ENCODE data around the gene MGAT3. TPM values are rescaled to one million over a fixed set of nuclear protein-coding genes. Genes with fewer than 3 reads are reported as not detected.

MGAT3 gene
- total and polyA plus RNA-seq, 2 donors (not counting 3 experiments of a cell fraction or from before 2014, with no cell fraction given): not detected

GRCh38 chr22:39479254-39479653 lies 22.4 kb downstream of the MGAT3 start:
- no peaks in the 10 kb centered on the region for H4K20me1 ChIP-seq (replicated peaks; ENCODE audit: control insufficient read depth, extremely low read depth, insufficient read depth, low read length)
- no peaks in the 10 kb centered on the region for H3K36me3 ChIP-seq (ENCODE audit: control insufficient read depth in 2 of 2, extremely low read depth in 1 of 2, insufficient read depth in 2 of 2, low read length in 2 of 2)
- TF ChIP-seq POLR2A (IDR thresholded peaks at IDR 0.05; ENCODE audit: low read depth, low read length) (no peak), GATA2 (IDR thresholded peaks at IDR 0.05; ENCODE audit: insufficient read depth, insufficient read length, low read depth, low read length) (no peak), FOS (IDR thresholded peaks at IDR 0.05; ENCODE audit: borderline replicate concordance, insufficient read depth, low read length) (no peak), EZH2 (IDR thresholded peaks at IDR 0.05; ENCODE audit: borderline replicate concordance, low read depth, low read length, severe bottlenecking) (no peak), POLR2AphosphoS5 (IDR thresholded peaks at IDR 0.05; ENCODE audit: insufficient read depth, low read depth, low read length) (no peak), MYC (IDR thresholded peaks at IDR 0.05; ENCODE audit: low read depth, low read length) (no peak), JUN (IDR thresholded peaks at IDR 0.05; ENCODE audit: borderline replicate concordance, insufficient read depth, insufficient read length, low read depth) (no peak)
- TF ChIP-seq, protein P1, sequence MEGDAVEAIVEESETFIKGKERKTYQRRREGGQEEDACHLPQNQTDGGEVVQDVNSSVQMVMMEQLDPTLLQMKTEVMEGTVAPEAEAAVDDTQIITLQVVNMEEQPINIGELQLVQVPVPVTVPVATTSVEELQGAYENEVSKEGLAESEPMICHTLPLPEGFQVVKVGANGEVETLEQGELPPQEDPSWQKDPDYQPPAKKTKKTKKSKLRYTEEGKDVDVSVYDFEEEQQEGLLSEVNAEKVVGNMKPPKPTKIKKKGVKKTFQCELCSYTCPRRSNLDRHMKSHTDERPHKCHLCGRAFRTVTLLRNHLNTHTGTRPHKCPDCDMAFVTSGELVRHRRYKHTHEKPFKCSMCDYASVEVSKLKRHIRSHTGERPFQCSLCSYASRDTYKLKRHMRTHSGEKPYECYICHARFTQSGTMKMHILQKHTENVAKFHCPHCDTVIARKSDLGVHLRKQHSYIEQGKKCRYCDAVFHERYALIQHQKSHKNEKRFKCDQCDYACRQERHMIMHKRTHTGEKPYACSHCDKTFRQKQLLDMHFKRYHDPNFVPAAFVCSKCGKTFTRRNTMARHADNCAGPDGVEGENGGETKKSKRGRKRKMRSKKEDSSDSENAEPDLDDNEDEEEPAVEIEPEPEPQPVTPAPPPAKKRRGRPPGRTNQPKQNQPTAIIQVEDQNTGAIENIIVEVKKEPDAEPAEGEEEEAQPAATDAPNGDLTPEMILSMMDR (IDR thresholded peaks at IDR 0.05; ENCODE audit: extremely low read depth in 1 of 2, insufficient read depth in 1 of 2, low read depth in 1 of 2, low read length in 2 of 2): no peak
- TF ChIP-seq, protein P2, sequence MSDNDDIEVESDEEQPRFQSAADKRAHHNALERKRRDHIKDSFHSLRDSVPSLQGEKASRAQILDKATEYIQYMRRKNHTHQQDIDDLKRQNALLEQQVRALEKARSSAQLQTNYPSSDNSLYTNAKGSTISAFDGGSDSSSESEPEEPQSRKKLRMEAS (IDR thresholded peaks at IDR 0.05; ENCODE audit: insufficient read depth, insufficient read length): no peak
- dilution Hi-C loops (cut with MboI; ENCODE audit: extremely low pct_ligation_motif_present, low sequenced_read_pairs): no loop called here
- H3K9me3 ChIP-seq (replicated peaks; ENCODE audit: control insufficient read depth, insufficient read depth, low read length): no peaks in the 10 kb centered on the region
- BruUV-seq (replicated peaks): no TSS peak
- H3K9ac ChIP-seq (replicated peaks; ENCODE audit: extremely low read depth, insufficient read depth, low read length): no peak overlapping the region
- H3K4me2 ChIP-seq (ENCODE audit: insufficient read depth, low read length): no peak overlapping the region
- CTCF ChIA-PET: interaction anchor here (1.0 kb wide), 1 partner anchor 50 kb away, joined by 7 read pairs; no protein-coding TSS in a partner anchor
- FAIRE-seq: no peak
- no peaks in the 10 kb centered on the region for H3K79me2 ChIP-seq (ENCODE audit: control insufficient read depth, insufficient read depth, low read length)
- intact Hi-C loops (cut with micrococcal nuclease): no loop called here
- no peaks in the 10 kb centered on the region for H3K9me1 ChIP-seq (replicated peaks; ENCODE audit: control insufficient read depth, extremely low read depth, insufficient read depth, low read length)
- no peaks in the 10 kb centered on the region for H3K27me3 ChIP-seq (ENCODE audit: control insufficient read depth in 2 of 2, insufficient read depth in 2 of 2, low read length in 2 of 2)
- POLR2A ChIA-PET: no interaction called here
- no peak overlapping the region for H2AFZ ChIP-seq (ENCODE audit: low read depth, low read length)
- no peak for DNase-seq (ENCODE audit: low read depth, low spot score)
- no peak overlapping the region for H3K27ac ChIP-seq (ENCODE audit: insufficient read depth, low read depth, low read length)
- H3K4me3 ChIP-seq (replicated peaks in 1 of 3; ENCODE audit: insufficient read depth in 1 of 3, low read depth in 1 of 3, low read length in 3 of 3): no peak overlapping the region
- H3K4me1 ChIP-seq (ENCODE audit: control insufficient read depth, extremely low read depth, insufficient read depth, low read length): no peaks in the 10 kb centered on the region

Data from endothelial cell of umbilical vein (primary cell).